ENCODE data around the gene EFNA5. TPM values are rescaled to one million over a fixed set of nuclear protein-coding genes. Genes with fewer than 3 reads are reported as not detected.

Gene EFNA5
- total and polyA plus RNA-seq, 4 donors, result 0.14 to 0.93 (median 0.54) TPM

- no peaks in the 10 kb centered on the region for H3K36me3 ChIP-seq (ENCODE audit: control insufficient read depth in 4 of 4, insufficient read depth in 3 of 4, low read depth in 1 of 4, low read length in 3 of 4)
- no peaks in the 10 kb centered on the region for H3K9me3 ChIP-seq (ENCODE audit: control insufficient read depth in 4 of 4, low read length in 3 of 4)
- no peak for DNase-seq (ENCODE audit: low spot score)
- H3K4me3 ChIP-seq (ENCODE audit: low read depth in 1 of 3, low read length in 3 of 3), result no peak overlapping the region
- no peak overlapping the region for H3K9ac ChIP-seq (ENCODE audit: low read depth in 1 of 2, low read length in 2 of 2)
- no peak overlapping the region for H3K27ac ChIP-seq (ENCODE audit: low read depth in 1 of 2, low read length in 2 of 2)
- H3K27me3 ChIP-seq (ENCODE audit: control insufficient read depth in 4 of 4, insufficient read depth in 4 of 4, low read length in 3 of 4), result no peaks in the 10 kb centered on the region
- 89% methylated on average over 8 of the region's 8 CpGs for WGBS
- no peak for TF ChIP-seq TAF1 (conservative IDR thresholded peaks at IDR 0.05)
- TF ChIP-seq GABPA (IDR thresholded peaks at IDR 0.05 in 1 of 2, conservative IDR thresholded peaks at IDR 0.05 in 1 of 2), result no peak
- TF ChIP-seq FOXA1 (IDR thresholded peaks at IDR 0.05), result no peak
- no peak for TF ChIP-seq RAD21 (IDR thresholded peaks at IDR 0.05)
- TF ChIP-seq HNF4A (conservative IDR thresholded peaks at IDR 0.05), result no peak
- no peak for TF ChIP-seq YY1 (IDR thresholded peaks at IDR 0.05)
- TF ChIP-seq JUND (IDR thresholded peaks at IDR 0.05), result no peak
- TF ChIP-seq MAX (IDR thresholded peaks at IDR 0.05), result no peak
- TF ChIP-seq FOXA2 (IDR thresholded peaks at IDR 0.05), result no peak
- no peak for TF ChIP-seq REST (IDR thresholded peaks at IDR 0.05)
- TF ChIP-seq NR2F2 (IDR thresholded peaks at IDR 0.05), result no peak
- no peaks in the 10 kb centered on the region for H3K4me1 ChIP-seq (ENCODE audit: control insufficient read depth in 4 of 4, insufficient read depth in 4 of 4, low read length in 3 of 4)
Observed at GRCh38 chr5:107580889-107581820, 89.6 kb downstream of the EFNA5 start.

GRCh38 chr5:107578051-107578635 lies 92.6 kb downstream of the EFNA5 start:
- Histone ChIP-seq H3K27me3 (ENCODE audit: control insufficient read depth in 4 of 4, insufficient read depth in 4 of 4, low read length in 3 of 4) (no peaks in the 10 kb centered on the region), H3K9ac (ENCODE audit: low read depth in 1 of 2, low read length in 2 of 2) (no peak overlapping the region), H3K9me3 (ENCODE audit: control insufficient read depth in 4 of 4, low read length in 3 of 4) (no peaks in the 10 kb centered on the region), H3K36me3 (ENCODE audit: control insufficient read depth in 4 of 4, insufficient read depth in 3 of 4, low read depth in 1 of 4, low read length in 3 of 4) (no peaks in the 10 kb centered on the region), H3K4me1 (ENCODE audit: control insufficient read depth in 4 of 4, insufficient read depth in 4 of 4, low read length in 3 of 4) (no peaks in the 10 kb centered on the region), H3K4me3 (ENCODE audit: low read depth in 1 of 3, low read length in 3 of 3) (no peak overlapping the region), H3K27ac (ENCODE audit: low read depth in 1 of 2, low read length in 2 of 2) (no peak overlapping the region)
- WGBS, result 85% methylated on average over 4 of the region's 4 CpGs
- TF ChIP-seq YY1 (IDR thresholded peaks at IDR 0.05) (no peak), GABPA (IDR thresholded peaks at IDR 0.05 in 1 of 2, conservative IDR thresholded peaks at IDR 0.05 in 1 of 2) (no peak)
- no peak for DNase-seq (ENCODE audit: low spot score)

DNA sequence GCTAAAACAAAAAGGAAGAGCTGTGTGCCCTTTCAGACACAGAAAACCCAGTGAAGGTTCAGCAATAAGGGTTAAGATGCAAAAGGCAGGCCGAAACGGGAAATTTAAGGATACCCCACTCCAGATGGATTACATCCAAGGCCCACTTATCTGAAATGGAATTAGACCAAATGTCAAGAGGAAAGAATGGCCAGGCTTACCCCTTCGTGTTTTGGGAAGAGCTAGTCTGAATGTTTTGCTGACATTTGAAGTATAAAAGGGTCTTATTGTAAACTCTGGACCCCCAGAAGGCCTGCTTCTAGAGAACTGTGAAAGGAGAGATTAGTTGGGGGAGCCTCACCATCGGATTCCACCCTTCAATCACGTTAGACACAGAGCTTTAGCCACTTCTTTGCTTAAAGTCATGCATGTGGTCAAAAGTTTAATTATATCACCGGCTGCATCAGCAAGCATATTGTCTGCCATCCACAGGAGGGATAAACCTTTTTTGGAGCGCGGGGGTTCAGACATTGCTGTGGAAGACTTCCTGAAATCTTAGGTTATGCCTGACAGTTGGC lies 93.3 kb downstream of the EFNA5 start:
- 82% methylated on average over 8 of the region's 8 CpGs for WGBS
- Histone ChIP-seq H3K27me3 (ENCODE audit: control insufficient read depth in 4 of 4, insufficient read depth in 4 of 4, low read length in 3 of 4) (no peaks in the 10 kb centered on the region), H3K9me3 (ENCODE audit: control insufficient read depth in 4 of 4, low read length in 3 of 4) (no peaks in the 10 kb centered on the region), H3K9ac (ENCODE audit: low read depth in 1 of 2, low read length in 2 of 2) (no peak overlapping the region), H3K4me1 (ENCODE audit: control insufficient read depth in 4 of 4, insufficient read depth in 4 of 4, low read length in 3 of 4) (no peaks in the 10 kb centered on the region), H3K4me3 (ENCODE audit: low read depth in 1 of 3, low read length in 3 of 3) (no peak overlapping the region), H3K27ac (ENCODE audit: low read depth in 1 of 2, low read length in 2 of 2) (no peak overlapping the region), H3K36me3 (ENCODE audit: control insufficient read depth in 4 of 4, insufficient read depth in 3 of 4, low read depth in 1 of 4, low read length in 3 of 4) (no peaks in the 10 kb centered on the region)
- DNase-seq (ENCODE audit: low spot score), result no peak
- no peak for TF ChIP-seq EGR1 (IDR thresholded peaks at IDR 0.05; ENCODE audit: low read depth in 2 of 2)
- TF ChIP-seq MAX (IDR thresholded peaks at IDR 0.05), result no peak
- TF ChIP-seq NR2F2 (IDR thresholded peaks at IDR 0.05), result no peak
- no peak for TF ChIP-seq GABPA (IDR thresholded peaks at IDR 0.05 in 1 of 2, conservative IDR thresholded peaks at IDR 0.05 in 1 of 2)
- no peak for TF ChIP-seq HNF4G (IDR thresholded peaks at IDR 0.05)
- no peak for TF ChIP-seq HNF4A (conservative IDR thresholded peaks at IDR 0.05)
- TF ChIP-seq YY1 (IDR thresholded peaks at IDR 0.05), result no peak
- no peak for TF ChIP-seq RAD21 (IDR thresholded peaks at IDR 0.05)
- no peak for TF ChIP-seq FOXA2 (IDR thresholded peaks at IDR 0.05)
- TF ChIP-seq, protein P1, sequence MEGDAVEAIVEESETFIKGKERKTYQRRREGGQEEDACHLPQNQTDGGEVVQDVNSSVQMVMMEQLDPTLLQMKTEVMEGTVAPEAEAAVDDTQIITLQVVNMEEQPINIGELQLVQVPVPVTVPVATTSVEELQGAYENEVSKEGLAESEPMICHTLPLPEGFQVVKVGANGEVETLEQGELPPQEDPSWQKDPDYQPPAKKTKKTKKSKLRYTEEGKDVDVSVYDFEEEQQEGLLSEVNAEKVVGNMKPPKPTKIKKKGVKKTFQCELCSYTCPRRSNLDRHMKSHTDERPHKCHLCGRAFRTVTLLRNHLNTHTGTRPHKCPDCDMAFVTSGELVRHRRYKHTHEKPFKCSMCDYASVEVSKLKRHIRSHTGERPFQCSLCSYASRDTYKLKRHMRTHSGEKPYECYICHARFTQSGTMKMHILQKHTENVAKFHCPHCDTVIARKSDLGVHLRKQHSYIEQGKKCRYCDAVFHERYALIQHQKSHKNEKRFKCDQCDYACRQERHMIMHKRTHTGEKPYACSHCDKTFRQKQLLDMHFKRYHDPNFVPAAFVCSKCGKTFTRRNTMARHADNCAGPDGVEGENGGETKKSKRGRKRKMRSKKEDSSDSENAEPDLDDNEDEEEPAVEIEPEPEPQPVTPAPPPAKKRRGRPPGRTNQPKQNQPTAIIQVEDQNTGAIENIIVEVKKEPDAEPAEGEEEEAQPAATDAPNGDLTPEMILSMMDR (IDR thresholded peaks at IDR 0.05; ENCODE audit: low read depth, low read length, missing input control), result no peak
- no peak for TF ChIP-seq SP1 (IDR thresholded peaks at IDR 0.05)
- TF ChIP-seq, protein P2, sequence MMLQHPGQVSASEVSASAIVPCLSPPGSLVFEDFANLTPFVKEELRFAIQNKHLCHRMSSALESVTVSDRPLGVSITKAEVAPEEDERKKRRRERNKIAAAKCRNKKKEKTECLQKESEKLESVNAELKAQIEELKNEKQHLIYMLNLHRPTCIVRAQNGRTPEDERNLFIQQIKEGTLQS (IDR thresholded peaks at IDR 0.05), result no peak
- no peak for TF ChIP-seq TAF1 (conservative IDR thresholded peaks at IDR 0.05)
- TF ChIP-seq FOXA1 (IDR thresholded peaks at IDR 0.05), result no peak

Measured in liver (tissue), 9 donors.